Measurements from ENCODE around the gene DUSP12. TPM values are rescaled to one million over a fixed set of nuclear protein-coding genes. Genes with fewer than 3 reads are reported as not detected.
"Not testable (repeated sequence)": the region's sequence is repeated elsewhere in the genome, so short reads cannot be mapped to it uniquely, and the experiment has no call there.

Gene DUSP12
- total RNA-seq, 1 donor from 2014 or later: 39.7 TPM

- Mint-ChIP-seq H3K9me3 (no peaks in the 10 kb centered on the region), H3K4me1 (peaks cover 21% of the 10 kb centered on the region), H3K4me3 (no peak overlapping the region), H3K27ac (no peak overlapping the region), H3K27me3 (peaks cover 67% of the 10 kb centered on the region), H3K36me3 (ENCODE audit: low read depth) (no peaks in the 10 kb centered on the region)
- intact Hi-C loops (cut with micrococcal nuclease): no loop called here
- no peak for DNase-seq
Observed at GRCh38 chr1:161721738-161722343, 27.7 kb upstream of the DUSP12 start.

- Mint-ChIP-seq H3K4me3 (no peak overlapping the region), H3K4me1 (peaks cover 21% of the 10 kb centered on the region), H3K36me3 (ENCODE audit: low read depth) (no peaks in the 10 kb centered on the region), H3K27me3 (peaks cover 62% of the 10 kb centered on the region), H3K27ac (no peak overlapping the region), H3K9me3 (no peaks in the 10 kb centered on the region)
- no peak for DNase-seq
- intact Hi-C loops (cut with micrococcal nuclease): no loop called here
Observed at GRCh38 chr1:161722406-161722805, 27.2 kb upstream of the DUSP12 start.

GRCh38 chr1:161723459-161724141 lies 26.0 kb upstream of the DUSP12 start:
- H3K36me3 Mint-ChIP-seq (ENCODE audit: low read depth): no peaks in the 10 kb centered on the region
- intact Hi-C loops (cut with micrococcal nuclease): loop anchor here (2.0 kb wide), 1 partner anchor 17 kb away; the partner anchor contains the start of gene FCRLA
- no peak overlapping the region for H3K27ac Mint-ChIP-seq
- peaks cover 66% of the 10 kb centered on the region for H3K27me3 Mint-ChIP-seq
- no peaks in the 10 kb centered on the region for H3K9me3 Mint-ChIP-seq
- H3K4me3 Mint-ChIP-seq: no peak overlapping the region
- DNase-seq: no peak
- peaks cover 29% of the 10 kb centered on the region for H3K4me1 Mint-ChIP-seq

GRCh38 chr1:161725258-161725907 lies 24.2 kb upstream of the DUSP12 start:
- not testable (repeated sequence) for H3K36me3 Mint-ChIP-seq (ENCODE audit: low read depth); H3K9me3 Mint-ChIP-seq; H3K27ac Mint-ChIP-seq; DNase-seq
- H3K4me3 Mint-ChIP-seq: peak overlapping the region; percentile 88
- intact Hi-C loops (cut with micrococcal nuclease): loop anchor here (2.0 to 5.0 kb wide), 2 partner anchors 19 to 183 kb away; partner anchors contain the start of gene FCRLA
- peaks cover 40% of the 10 kb centered on the region for H3K4me1 Mint-ChIP-seq
- peaks cover 66% of the 10 kb centered on the region for H3K27me3 Mint-ChIP-seq

- intact Hi-C loops (cut with micrococcal nuclease): loop anchor here (2.0 to 5.0 kb wide), 3 partner anchors 19 to 184 kb away; partner anchors contain the start of gene FCRLA
- H3K27ac Mint-ChIP-seq: peak overlapping the region; percentile 67
- H3K36me3 Mint-ChIP-seq (ENCODE audit: low read depth): no peaks in the 10 kb centered on the region
- H3K9me3 Mint-ChIP-seq: no peaks in the 10 kb centered on the region
- H3K4me3 Mint-ChIP-seq: peak overlapping the region; percentile 88
- peaks cover 65% of the 10 kb centered on the region for H3K27me3 Mint-ChIP-seq
- peak; percentile 81 for DNase-seq
- H3K4me1 Mint-ChIP-seq: peaks cover 46% of the 10 kb centered on the region
Observed at GRCh38 chr1:161725908-161726472, 23.6 kb upstream of the DUSP12 start.

GRCh38 chr1:161726473-161727255 lies 22.9 kb upstream of the DUSP12 start:
- peak overlapping the region; percentile 88 for H3K4me3 Mint-ChIP-seq
- peaks cover 67% of the 10 kb centered on the region for H3K27me3 Mint-ChIP-seq
- peaks cover 46% of the 10 kb centered on the region for H3K4me1 Mint-ChIP-seq
- DNase-seq: peak; percentile 91
- no peaks in the 10 kb centered on the region for H3K9me3 Mint-ChIP-seq
- peak overlapping the region; percentile 8 for H3K27ac Mint-ChIP-seq
- intact Hi-C loops (cut with micrococcal nuclease): loop anchor here (2.0 to 5.0 kb wide), 2 partner anchors 106 to 184 kb away; no protein-coding TSS in a partner anchor
- no peaks in the 10 kb centered on the region for H3K36me3 Mint-ChIP-seq (ENCODE audit: low read depth)

- Mint-ChIP-seq H3K4me3 (peak overlapping the region; percentile 88), H3K9me3 (no peaks in the 10 kb centered on the region), H3K27ac (peak overlapping the region; percentile 87), H3K4me1 (peaks cover 42% of the 10 kb centered on the region), H3K36me3 (ENCODE audit: low read depth) (no peaks in the 10 kb centered on the region), H3K27me3 (peaks cover 65% of the 10 kb centered on the region)
- peak; percentile 88 for DNase-seq
- intact Hi-C loops (cut with micrococcal nuclease): loop anchor here (2.0 to 5.0 kb wide), 2 partner anchors 107 to 185 kb away; no protein-coding TSS in a partner anchor
Observed at GRCh38 chr1:161727256-161727924, 22.2 kb upstream of the DUSP12 start.

- Mint-ChIP-seq H3K27me3 (peaks cover 61% of the 10 kb centered on the region), H3K4me3 (no peak overlapping the region), H3K4me1 (peaks cover 42% of the 10 kb centered on the region), H3K9me3 (no peaks in the 10 kb centered on the region), H3K36me3 (ENCODE audit: low read depth) (no peaks in the 10 kb centered on the region), H3K27ac (peak overlapping the region; percentile 4)
- intact Hi-C loops (cut with micrococcal nuclease): loop anchor here (5.0 kb wide), 1 partner anchor 186 kb away; no protein-coding TSS in a partner anchor
- DNase-seq: no peak
Observed at GRCh38 chr1:161728376-161729226, 21.0 kb upstream of the DUSP12 start.

- no peaks in the 10 kb centered on the region for H3K9me3 Mint-ChIP-seq
Observed at GRCh38 chr1:161730050-161730564, 19.5 kb upstream of the DUSP12 start.

GRCh38 chr1:161731241-161731640 lies 18.3 kb upstream of the DUSP12 start:
- H3K4me3 Mint-ChIP-seq: no peak overlapping the region
- intact Hi-C loops (cut with micrococcal nuclease): no loop called here
- H3K4me1 Mint-ChIP-seq: peaks cover 37% of the 10 kb centered on the region
- H3K27ac Mint-ChIP-seq: no peak overlapping the region
- no peak for DNase-seq
- H3K27me3 Mint-ChIP-seq: peaks cover 59% of the 10 kb centered on the region
- H3K9me3 Mint-ChIP-seq: no peaks in the 10 kb centered on the region
- H3K36me3 Mint-ChIP-seq (ENCODE audit: low read depth): no peaks in the 10 kb centered on the region

More at GRCh38 chr1:161730050-161730564, 19.5 kb upstream of the DUSP12 start:
- Mint-ChIP-seq H3K36me3 (ENCODE audit: low read depth) (no peaks in the 10 kb centered on the region), H3K27me3 (peaks cover 59% of the 10 kb centered on the region), H3K4me3 (peak overlapping the region; percentile 28), H3K4me1 (peaks cover 39% of the 10 kb centered on the region), H3K27ac (peak overlapping the region; percentile 59)
- DNase-seq: peak; percentile 70
- intact Hi-C loops (cut with micrococcal nuclease): loop anchor here (1.0 kb wide), 1 partner anchor 14 kb away; no protein-coding TSS in a partner anchor

- DNase-seq: no peak
- no peak overlapping the region for H3K27ac Mint-ChIP-seq
- H3K36me3 Mint-ChIP-seq (ENCODE audit: low read depth): no peaks in the 10 kb centered on the region
- H3K4me3 Mint-ChIP-seq: no peak overlapping the region
- H3K9me3 Mint-ChIP-seq: no peaks in the 10 kb centered on the region
- H3K27me3 Mint-ChIP-seq: peaks cover 63% of the 10 kb centered on the region
- peaks cover 42% of the 10 kb centered on the region for H3K4me1 Mint-ChIP-seq
- intact Hi-C loops (cut with micrococcal nuclease): no loop called here
Observed at GRCh38 chr1:161731981-161732718, 17.4 kb upstream of the DUSP12 start.
